ENCODE measurements around the gene CD209.

DNA sequence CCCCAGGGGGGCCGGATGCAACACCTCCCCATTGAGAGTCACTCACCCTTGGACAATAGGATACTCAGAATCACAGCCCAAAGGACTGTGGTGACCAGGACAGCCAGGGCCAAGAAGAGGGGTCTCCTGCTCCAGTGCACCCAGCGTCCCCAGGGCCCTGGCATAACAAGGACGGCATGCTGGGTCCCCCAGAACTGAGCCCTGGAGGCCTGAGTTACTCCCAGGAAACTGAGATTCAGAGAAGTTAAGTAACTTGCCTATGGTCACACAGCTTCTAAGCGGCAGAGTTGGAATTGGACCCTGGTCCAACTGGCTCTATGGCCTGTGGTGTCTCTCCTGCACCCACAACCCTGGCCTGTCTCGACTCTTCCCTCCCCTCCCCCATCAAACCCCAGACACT, 15.7 kb downstream of the CD209 start:
- TF ChIP-seq RAD21 (conservative IDR thresholded peaks at IDR 0.05) (no peak), TAF1 (IDR thresholded peaks at IDR 0.05; ENCODE audit: low read depth) (no peak)
